HepG2 (cell line): Measurements from ENCODE around the gene MROH2A. TPM values are rescaled to one million over a fixed set of nuclear protein-coding genes. Genes with fewer than 3 reads are reported as not detected.

Experiments
- ARNTL ChIP-seq: sonication (generic); formaldehyde crosslinking; IDR thresholded peaks from 2 replicates; pipeline ENCODE4 v1.4.0; 2020; ENCODE audit warnings: mild to moderate bottlenecking, missing genetic modification reagents
- CEBPB ChIP-seq: IDR thresholded peaks from 2 replicates; pipeline ENCODE4 v1.6.1; 2011; ENCODE audit warnings: low read depth, low read length, improper control_type of control experiment, borderline replicate concordance
- CHD2 ChIP-seq: IDR thresholded peaks from 2 replicates; pipeline ENCODE4 v1.6.1; 2011; ENCODE audit warnings: low read depth, low read length, improper control_type of control experiment
- GLMP ChIP-seq: sonication (generic); formaldehyde crosslinking; IDR thresholded peaks from 2 replicates; pipeline ENCODE4 v1.9.0; 2021; ENCODE audit warnings: missing genetic modification reagents, mild to moderate bottlenecking, borderline replicate concordance
- JARID2 ChIP-seq: sonication (generic); formaldehyde crosslinking; IDR thresholded peaks from 2 replicates; pipeline ENCODE4 v1.8.1; 2023; ENCODE audit warnings: missing genetic modification reagents, inconsistent platforms; ENCODE audit not compliant: insufficient replicate concordance
- MED1 ChIP-seq: sonication (generic); formaldehyde crosslinking; IDR thresholded peaks from 2 replicates; pipeline ENCODE4 v1.4.0; 2020; ENCODE audit warnings: missing genetic modification reagents
- MYPOP ChIP-seq: sonication (generic); formaldehyde crosslinking; IDR thresholded peaks from 2 replicates; pipeline ENCODE4 v1.8.1; 2023; ENCODE audit warnings: mild to moderate bottlenecking, moderate library complexity, missing genetic modification reagents
- NR2F2 ChIP-seq: IDR thresholded peaks from 2 replicates; pipeline ENCODE4 v1.6.1; 2012; ENCODE audit warnings: low read depth, inconsistent platforms, borderline replicate concordance
- ONECUT2 ChIP-seq: sonication (generic); formaldehyde crosslinking; IDR thresholded peaks from 2 replicates; pipeline ENCODE4 v1.4.0; 2020; ENCODE audit warnings: missing genetic modification reagents
- POGK ChIP-seq: sonication (generic); formaldehyde crosslinking; conservative IDR thresholded peaks from 2 replicates; pipeline ENCODE4 v1.8.0; 2022; ENCODE audit warnings: mild to moderate bottlenecking, moderate library complexity, missing genetic modification reagents
- PRDM15 ChIP-seq: sonication (generic); formaldehyde crosslinking; IDR thresholded peaks from 2 replicates; pipeline ENCODE4 v1.4.0; 2020; ENCODE audit warnings: missing genetic modification reagents
- SP2 ChIP-seq: sonication (generic); formaldehyde crosslinking; IDR thresholded peaks from 2 replicates; pipeline ENCODE4 v1.5.1; 2020; ENCODE audit warnings: mild to moderate bottlenecking, missing genetic modification reagents
- SRY ChIP-seq: sonication (generic); formaldehyde crosslinking; IDR thresholded peaks from 2 replicates; pipeline ENCODE4 v1.8.0; 2022; ENCODE audit warnings: mild to moderate bottlenecking, missing genetic modification reagents
- SYNCRIP ChIP-seq: fragments of 200-400 bp; formaldehyde crosslinking; IDR thresholded peaks from 2 replicates; pipeline ENCODE4 v1.6.1; 2018; ENCODE audit warnings: mild to moderate bottlenecking, low read depth, low read length; ENCODE audit not compliant: insufficient read depth
- ZIK1 ChIP-seq: sonication (generic); formaldehyde crosslinking; IDR thresholded peaks from 2 replicates; pipeline ENCODE4 v1.5.0; 2020; ENCODE audit warnings: mild to moderate bottlenecking, low read depth, missing genetic modification reagents, borderline replicate concordance
- ZNF550 ChIP-seq: sonication (generic); formaldehyde crosslinking; IDR thresholded peaks from 2 replicates; pipeline ENCODE4 v1.4.0; 2020; ENCODE audit warnings: mild to moderate bottlenecking, missing genetic modification reagents, borderline replicate concordance
- ZNF574 ChIP-seq: sonication (generic); formaldehyde crosslinking; IDR thresholded peaks from 2 replicates; pipeline ENCODE4 v1.4.0; 2020; ENCODE audit warnings: missing genetic modification reagents
- ZNF839 ChIP-seq: sonication (generic); formaldehyde crosslinking; IDR thresholded peaks from 2 replicates; pipeline ENCODE4 v1.4.0; 2020; ENCODE audit warnings: missing genetic modification reagents, mild to moderate bottlenecking, borderline replicate concordance
- polyA plus RNA-seq, 8 experiments: library from polyadenylated mRNA; depleted of rRNA in 3 of 8; stranded (reverse) in 7 of 8; unstranded in 1 of 8; fragments of >200 nt; fragmentation: Illumina TruSeq in 4 of 8; extraction: Trizol in 4 of 8; gene quantifications; 2 replicates each; pipeline versions ENCODE4 v1.2.1 to v1.2.3, GENCODE V29; 2011 to 2016; ENCODE audit warnings: low read depth in 4 of 8, missing spikeins in 1 of 8, mixed read lengths in 1 of 8; ENCODE audit not compliant: insufficient read depth in 1 of 8
- total RNA-seq, 5 experiments: library from RNA; depleted of rRNA; stranded (reverse); fragments of >200 nt; fragmentation: Illumina TruSeq; extraction: Trizol; gene quantifications; 2 replicates each; pipeline ENCODE4 v1.2.3, GENCODE V29; 2016; ENCODE audit warnings: low read depth in 1 of 5

MROH2A gene
- total and polyA plus RNA-seq, 2 of the 13 experiments (the other 11 are each of a cell fraction or from before 2014, with no cell fraction given) = 0.03 to 0.04 TPM

- peak; percentile 55; the same call in 1 of the 2 replicates for TF ChIP-seq ZNF574 (CRISPR knock-in tag)
- TF ChIP-seq ARNTL (CRISPR knock-in tag) = peak; percentile 84; the same call in 1 of the 2 replicates
- no peak for TF ChIP-seq ONECUT2 (CRISPR knock-in tag)
- peak; percentile 77 for TF ChIP-seq POGK (CRISPR knock-in tag)
- no peak for TF ChIP-seq SP2 (CRISPR knock-in tag)
- TF ChIP-seq PRDM15 = no peak
- TF ChIP-seq ZIK1 (CRISPR knock-in tag) = no peak
- TF ChIP-seq NR2F2 = peak; percentile 100
- no peak for TF ChIP-seq GLMP (CRISPR knock-in tag)
- TF ChIP-seq CHD2 = no peak
- TF ChIP-seq ZNF839 = no peak
- TF ChIP-seq JARID2 = no peak
- TF ChIP-seq SYNCRIP = no peak
- TF ChIP-seq ZNF550 (CRISPR knock-in tag) = no peak
- peak; percentile 95 for TF ChIP-seq MED1 (CRISPR knock-in tag)
- peak; percentile 82; the same call in 1 of the 2 replicates for TF ChIP-seq CEBPB
- no peak for TF ChIP-seq SRY (CRISPR knock-in tag)
- peak; percentile 60; the same call in 1 of the 2 replicates for TF ChIP-seq MYPOP
These were observed 21.6 kb upstream of the MROH2A start (continued) for GRCh38 chr2:233756429-233757081.
